GM19240 (cell line): ENCODE measurements around the gene PARG.
"Not testable (repeated sequence)": the region's sequence is repeated elsewhere in the genome, so short reads cannot be mapped to it uniquely, and the experiment has no call there.

Source experiments
- DNase-seq: peaks from one replicate; pipeline ENCODE4 v3.0.0; 2011; ENCODE audit warnings: low spot score; ENCODE audit not compliant: insufficient read length

PARG gene

DNA sequence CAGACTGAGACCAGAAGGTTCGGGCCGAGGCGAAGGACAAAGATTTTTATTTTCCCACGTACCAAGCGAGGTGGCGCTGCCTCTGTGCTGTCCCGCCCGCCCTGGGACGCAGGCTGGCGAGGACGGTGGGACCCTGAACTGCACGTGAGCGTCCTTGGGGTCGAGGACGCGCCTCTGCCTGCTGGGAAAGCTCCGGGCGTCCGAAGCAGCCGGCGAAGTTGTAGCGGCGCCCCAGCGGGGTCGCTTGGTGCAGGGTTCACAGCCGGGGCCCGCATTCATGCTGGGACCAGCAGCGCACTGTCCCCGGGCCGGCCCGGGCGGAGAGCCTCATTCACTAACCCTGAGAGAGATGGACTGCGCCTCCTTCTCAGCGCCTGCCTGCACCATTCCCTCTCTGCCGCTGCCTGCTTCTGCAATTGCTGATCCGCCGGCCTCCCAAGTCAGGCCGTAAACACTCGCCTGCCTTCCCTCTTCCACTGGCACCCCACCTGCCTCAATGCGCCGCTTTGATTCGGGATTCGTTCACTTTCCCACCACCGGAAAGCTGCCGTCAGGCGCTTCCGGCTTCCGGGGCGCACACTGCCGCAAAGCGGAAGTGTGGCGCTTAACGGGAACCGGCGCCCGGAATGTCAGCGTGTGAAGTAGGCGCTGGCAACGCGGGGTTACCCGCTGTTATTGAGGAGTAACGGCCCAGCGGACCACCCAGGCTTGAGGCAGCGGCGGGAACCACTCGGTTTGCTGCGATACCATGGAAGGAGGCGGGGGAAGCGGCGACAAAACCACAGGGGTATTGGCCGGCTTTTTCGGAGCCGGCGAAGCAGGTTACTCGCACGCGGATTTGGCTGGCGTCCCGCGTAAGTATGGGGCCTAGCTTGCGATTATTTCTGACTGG lies at the start of gene PARG, which contains the start of gene TIMM23B:
Gene PARG, minus strand, starts transcription at position 581 of the 892 bp plus-strand sequence. Its CDS starts 302 bp downstream, at position 279.
Gene TIMM23B, plus strand, starts transcription at position 607 of the 892 bp plus-strand sequence. Its CDS starts 142 bp downstream, at position 749.
- not testable (repeated sequence) for DNase-seq

- not testable (repeated sequence) for DNase-seq
Observed at GRCh38 chr10:49988376-49988775, 46.5 kb upstream of the PARG start, which contains the start of gene AGAP6. Gene AGAP6 (plus strand): TSS chr10:49988406. CDS start chr10:49988716, 310 bp downstream.

DNA sequence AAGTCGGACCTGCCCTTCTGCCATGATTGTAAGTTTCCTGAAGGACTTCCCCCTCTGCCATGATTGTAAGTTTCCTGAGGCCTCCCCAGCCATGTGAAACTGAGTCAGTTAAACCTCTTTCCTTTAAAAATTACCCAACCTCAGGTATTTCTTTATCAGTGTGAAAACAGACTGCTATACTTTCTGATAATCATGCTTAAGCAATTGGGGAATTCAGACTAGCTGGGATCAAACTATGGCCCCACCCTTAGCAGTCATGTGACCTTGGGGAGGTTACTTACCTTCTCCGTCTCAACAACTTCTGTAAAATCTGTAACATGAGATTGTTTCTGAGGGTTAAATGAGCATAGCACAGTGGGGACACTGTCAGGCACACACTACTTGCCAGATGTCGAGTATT lies 45.4 kb upstream of the PARG start:
- DNase-seq, result not testable (repeated sequence)

DNA sequence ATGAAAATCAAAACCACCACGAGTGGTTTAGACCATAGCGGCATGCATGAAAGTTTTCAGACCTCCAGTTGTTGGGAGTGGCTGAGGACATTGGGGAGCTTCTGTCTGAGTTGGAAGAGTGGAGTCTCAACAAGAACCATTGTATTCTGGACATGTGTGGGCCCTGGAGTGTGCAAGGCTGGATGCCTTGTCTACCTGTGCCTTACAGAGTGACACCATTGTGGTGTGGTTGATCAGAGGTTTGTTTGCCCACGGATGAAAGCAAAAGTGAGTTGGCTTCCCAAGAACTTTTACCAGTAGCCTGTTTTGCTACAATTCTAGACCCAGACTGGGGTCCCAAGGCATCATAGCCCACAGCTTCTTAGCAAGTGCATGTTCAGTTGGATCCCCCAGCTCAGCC lies 35.9 kb upstream of the PARG start:
- not testable (repeated sequence) for DNase-seq

DNA sequence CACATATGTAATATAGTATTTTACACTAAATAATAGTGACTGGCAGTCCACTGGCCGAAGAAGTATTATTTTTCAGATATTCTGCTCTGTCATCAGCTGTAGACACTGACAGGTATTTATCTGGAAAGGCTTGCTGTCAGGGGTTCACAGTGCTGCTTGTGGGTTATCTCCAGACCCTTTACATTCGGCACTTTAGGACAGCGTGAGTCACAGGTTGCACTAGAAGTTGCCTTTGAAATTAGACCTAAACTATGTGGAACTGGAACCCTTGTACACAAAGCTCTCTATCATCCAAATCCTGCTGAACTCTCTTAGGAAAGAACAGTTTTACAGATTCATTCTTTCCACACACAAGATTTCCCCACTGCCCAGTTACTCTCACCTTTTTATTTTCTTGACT lies 30.3 kb upstream of the PARG start:
- DNase-seq, result not testable (repeated sequence)

DNA sequence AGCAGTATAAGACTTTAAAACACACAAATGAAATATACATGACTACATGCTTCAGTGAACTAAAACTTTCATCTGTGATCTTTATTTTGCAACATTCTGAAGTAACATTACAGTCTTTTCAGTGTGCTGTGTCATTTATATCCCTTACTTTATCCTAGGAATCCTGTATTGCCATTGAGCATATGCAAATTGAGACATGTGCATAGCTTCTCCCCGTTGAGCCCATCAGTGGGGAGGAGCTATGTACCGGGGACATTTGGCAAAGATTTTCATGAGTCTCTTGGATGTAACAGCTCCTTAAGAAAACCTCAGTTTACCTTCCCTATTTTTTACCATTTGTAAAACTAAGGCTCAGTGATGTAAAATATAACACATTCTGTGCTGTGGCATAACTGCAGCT lies 29.6 kb upstream of the PARG start:
- DNase-seq, result not testable (repeated sequence)

DNA sequence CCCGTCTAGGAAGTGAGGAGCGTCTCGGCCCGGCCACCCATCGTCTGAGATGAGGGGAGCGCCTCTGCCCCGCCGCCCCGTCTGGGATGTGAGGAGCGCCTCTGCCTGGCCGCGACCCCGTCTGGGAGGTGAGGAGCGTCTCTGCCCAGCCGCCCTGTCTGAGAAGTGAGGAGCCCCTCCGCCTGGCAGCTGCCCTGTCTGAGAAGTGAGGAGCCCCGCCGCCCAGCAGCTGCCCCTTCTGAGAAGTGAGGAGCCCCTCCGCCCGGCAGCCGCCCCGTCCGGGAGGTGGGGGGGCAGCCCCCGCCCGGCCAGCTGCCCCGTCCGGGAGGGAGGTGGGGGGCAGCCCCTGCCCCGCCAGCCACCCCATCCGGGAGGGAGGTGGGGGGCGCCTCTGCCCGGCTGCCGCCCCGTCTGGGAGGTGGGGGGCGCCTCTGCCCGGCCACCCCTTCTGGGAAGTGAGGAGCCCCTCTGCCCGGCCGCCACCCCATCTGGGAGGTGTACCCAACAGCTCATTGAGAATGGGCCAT lies 28.6 kb upstream of the PARG start:
- DNase-seq, result not testable (repeated sequence)

GRCh38 chr10:49953122-49953521 lies 11.3 kb upstream of the PARG start:
- not testable (repeated sequence) for DNase-seq

DNA sequence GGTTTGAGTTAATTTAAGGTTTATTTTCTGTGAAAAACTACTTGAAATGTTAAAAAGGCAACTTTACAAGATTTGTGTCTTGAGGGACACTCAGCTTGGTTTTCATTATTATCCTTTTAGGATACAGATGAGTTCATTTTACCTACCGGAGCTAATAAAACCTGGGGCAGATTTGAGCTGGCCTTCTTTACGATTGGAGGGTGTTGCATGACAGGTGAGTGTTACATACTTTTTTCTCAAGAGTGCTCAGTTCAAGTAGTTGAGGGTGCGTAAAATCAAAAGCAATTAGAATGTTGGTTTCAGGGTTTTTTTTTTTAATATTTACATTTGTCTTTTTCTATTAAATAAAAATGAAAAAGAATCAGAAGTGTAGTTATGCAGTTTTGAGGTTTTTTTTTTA lies 10.2 kb upstream of the PARG start:
- DNase-seq, result not testable (repeated sequence)

DNA sequence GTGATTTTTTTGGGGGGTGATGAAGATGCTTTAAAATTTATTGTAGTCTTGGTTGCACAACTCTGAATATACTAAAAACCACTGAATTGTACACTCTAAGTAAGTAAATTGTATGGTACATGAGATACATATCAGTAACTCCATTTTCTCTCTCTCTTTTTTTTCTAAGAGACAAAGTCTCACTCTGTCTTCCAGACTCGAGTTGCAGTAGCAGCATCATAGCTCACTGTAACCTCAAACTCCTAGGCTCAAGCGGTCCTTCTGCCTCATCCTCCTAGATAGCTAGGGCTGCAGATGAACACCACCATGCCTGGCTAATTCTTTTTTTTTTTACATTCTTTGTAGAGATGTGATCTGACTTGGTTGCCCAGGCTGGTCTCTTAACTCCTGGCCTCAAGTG lies 6.9 kb upstream of the PARG start:
- DNase-seq, result not testable (repeated sequence)

DNA sequence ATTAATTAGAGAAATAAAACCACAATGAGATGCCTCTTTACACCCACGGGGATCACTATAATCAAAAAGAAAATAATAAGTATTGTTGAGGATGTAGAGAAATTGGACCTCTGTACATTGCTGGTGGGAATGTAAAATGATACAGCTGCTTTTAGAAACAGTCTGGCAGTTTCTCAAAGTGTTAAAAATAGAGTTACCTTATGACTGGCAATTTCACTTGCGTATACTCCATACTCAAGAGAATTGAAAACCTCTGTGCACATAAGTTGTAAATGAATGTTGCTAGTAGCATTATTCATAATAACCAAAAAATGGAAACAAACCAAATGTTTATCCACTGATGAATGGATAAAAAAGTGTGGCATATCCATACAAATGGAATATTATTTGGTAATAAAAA lies 6.3 kb upstream of the PARG start:
- DNase-seq, result not testable (repeated sequence)

GRCh38 chr10:49943607-49944006 lies 1.8 kb upstream of the PARG start:
- not testable (repeated sequence) for DNase-seq

DNA sequence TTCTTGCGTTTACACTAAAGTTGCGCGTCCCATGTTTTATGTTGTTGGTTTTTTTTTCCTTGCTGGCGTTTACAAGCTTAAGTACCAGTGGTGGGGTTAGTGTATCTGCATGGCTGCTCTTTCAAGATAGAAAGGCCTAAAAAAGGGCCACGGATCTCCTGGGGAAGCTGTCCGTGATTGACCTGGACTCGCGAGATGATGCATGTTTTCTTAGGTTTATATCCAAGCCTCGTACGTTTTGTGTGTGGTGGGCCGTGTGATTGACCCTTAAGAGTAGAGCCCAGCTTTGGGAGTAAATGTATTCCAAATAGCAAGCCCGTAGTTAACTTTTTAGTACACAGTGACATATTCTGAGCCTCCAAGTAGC lies 495 bp upstream of the PARG start:
- DNase-seq, result not testable (repeated sequence)

DNA sequence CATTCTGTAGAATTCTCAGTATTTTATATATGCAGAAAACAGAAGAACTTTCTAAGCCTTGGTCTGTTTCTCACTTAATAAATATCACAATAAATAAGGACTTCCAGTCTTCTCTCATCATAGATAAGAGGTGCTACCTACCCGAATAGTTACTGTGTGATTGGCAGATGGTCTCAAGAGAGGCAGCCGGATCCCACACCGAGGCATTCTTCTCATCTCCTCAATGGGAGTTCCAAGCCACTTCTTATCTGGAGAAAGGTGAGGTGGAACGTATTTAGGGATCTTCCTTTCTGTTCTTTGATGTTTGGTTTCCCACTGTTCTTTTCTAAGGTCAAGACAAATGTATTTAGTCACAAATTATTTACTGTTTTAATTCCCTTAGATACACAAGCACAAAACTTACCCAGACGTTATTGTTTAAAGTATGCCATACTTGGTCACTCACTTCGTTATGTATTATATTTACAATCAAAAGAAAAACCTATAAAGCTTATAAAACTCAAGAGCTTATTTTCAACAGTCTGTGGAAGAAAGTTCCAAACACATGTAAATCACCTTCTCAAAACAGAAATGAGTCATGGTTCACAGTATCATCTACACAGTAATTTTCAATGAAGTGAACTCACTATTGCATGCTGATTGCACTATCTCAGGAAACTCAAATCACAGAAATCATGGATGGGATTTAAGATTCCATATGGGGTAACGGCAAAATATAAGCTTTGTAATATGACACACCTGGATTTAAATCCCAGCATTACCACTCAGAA lies 9.7 kb downstream of the PARG start:
- not testable (repeated sequence) for DNase-seq

GRCh38 chr10:49931276-49931675 lies 10.6 kb downstream of the PARG start:
- not testable (repeated sequence) for DNase-seq

GRCh38 chr10:49923572-49923971 lies 18.3 kb downstream of the PARG start:
- not testable (repeated sequence) for DNase-seq

DNA sequence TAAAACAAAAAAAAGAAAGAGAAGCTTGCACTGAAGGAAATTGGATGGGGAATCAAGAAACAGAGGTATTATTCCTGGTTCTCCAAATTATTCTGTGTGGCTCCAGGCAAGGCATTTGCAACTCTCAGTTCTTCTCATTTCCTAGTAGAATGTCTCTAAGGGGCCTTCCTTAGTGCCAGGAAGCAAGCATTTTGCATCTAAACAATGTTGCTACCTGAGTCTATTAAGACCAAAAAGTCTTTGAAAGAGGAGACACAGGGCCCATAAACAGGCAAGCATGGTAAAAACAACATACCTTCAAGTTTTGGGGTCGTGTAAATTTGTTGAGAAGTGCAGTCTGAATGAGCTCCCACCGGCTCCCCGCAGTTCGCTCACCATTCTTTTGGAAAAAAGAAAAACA lies 19.8 kb downstream of the PARG start:
- not testable (repeated sequence) for DNase-seq

DNA sequence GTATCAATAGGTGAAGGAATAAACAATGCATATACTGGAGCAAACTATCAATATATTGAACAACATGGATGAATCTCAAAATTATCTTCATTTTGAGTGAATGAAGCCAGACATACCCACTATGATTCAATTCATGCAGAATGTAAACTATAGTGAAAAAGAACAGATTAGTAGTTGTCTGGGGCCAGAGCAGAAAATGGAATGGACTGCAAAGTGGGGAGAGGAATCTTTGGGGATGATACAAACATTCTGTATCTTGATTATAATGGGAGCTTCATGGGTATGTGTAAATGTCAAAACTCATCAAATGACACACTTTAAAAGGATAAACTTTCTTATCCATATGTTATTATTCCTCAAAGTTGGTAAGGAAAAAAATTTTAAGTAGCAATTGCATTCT lies 23.9 kb downstream of the PARG start:
- DNase-seq, result not testable (repeated sequence)

DNA sequence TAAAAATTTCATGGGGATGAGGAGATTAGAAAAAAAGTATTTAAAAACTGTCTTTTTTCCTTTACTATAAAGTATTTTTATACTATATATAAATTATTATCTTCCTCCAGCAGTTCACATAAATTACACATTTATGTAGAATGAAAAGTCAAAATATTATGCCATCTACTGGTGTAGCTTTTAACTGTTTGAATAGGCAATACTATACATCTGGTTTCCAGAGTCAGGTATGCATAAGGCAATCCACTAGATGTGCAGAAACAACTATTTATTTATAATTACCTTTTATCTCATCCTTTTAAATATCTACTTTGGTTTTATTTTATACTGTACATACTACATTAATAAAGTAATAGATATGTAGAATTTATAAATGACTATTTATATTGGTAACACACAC lies 25.4 kb downstream of the PARG start:
- DNase-seq, result not testable (repeated sequence)

GRCh38 chr10:49910295-49910694 lies 31.5 kb downstream of the PARG start:
- DNase-seq, result not testable (repeated sequence)

DNA sequence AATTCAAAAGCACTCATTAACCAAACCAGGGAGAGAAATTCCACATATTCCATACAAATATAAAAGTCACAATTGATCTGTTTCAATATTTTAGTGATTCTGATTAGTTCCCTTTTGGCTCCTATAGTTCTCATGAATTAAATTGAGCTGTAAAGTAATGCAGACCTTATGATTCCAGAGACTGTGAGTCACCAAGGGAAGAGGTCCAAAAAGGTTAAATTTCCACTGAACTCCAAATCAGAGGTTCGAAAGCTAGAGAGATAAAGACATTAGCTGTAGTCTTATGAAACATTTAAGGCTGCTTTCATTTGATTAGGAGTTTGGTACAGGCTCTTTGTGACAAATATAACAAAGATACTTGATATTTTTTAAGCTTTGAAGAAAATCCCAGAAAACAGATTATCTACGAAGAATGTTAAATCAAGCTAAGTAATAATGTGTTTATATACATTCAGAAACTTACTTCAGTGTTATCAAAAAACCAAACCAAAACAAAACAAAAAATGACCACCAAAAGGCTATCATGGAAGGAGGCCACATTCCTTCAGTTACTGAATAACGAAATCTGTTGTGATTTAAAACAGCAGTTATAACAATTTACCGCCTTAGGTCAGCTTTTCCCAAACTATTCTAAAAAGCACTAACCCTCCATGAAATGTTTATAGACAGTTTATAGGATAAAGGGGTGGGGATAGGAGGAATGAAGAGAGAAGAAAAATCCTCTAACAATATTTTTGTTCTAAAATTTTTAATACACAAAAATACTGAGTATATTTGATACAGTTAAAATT lies 33.3 kb downstream of the PARG start:
- not testable (repeated sequence) for DNase-seq
